ENCODE results near the gene MUS81. TPM values are rescaled to one million over a fixed set of nuclear protein-coding genes. Genes with fewer than 3 reads are reported as not detected.

The MUS81 gene
- total and polyA plus RNA-seq, 2 of the 4 experiments (the other 2 are of a cell fraction) = 23.7 to 47.9 TPM

- Histone ChIP-seq H2AK5ac (ENCODE audit: low read depth, low read length) (no peak overlapping the region), H2BK20ac (ENCODE audit: low read depth, low read length) (no peak overlapping the region), H2BK5ac (ENCODE audit: low read depth, low read length, poor library complexity, severe bottlenecking) (no peak overlapping the region), H4K5ac (ENCODE audit: low read depth, low read length) (no peak overlapping the region), H3K56ac (ENCODE audit: extremely low read depth, insufficient read depth, low read length) (no peak overlapping the region), H2AFZ (replicated peaks; ENCODE audit: low read length, poor library complexity) (peak overlapping the region; percentile 28), H3K27ac (ENCODE audit: insufficient read depth, low read length) (no peak overlapping the region), H3K4me2 (ENCODE audit: low read depth, low read length) (no peak overlapping the region), H3K36me3 (ENCODE audit: control insufficient read depth, insufficient read depth, low read length) (peaks cover 59% of the 10 kb centered on the region), H3K23ac (ENCODE audit: low read depth, low read length) (no peak overlapping the region), H3K9ac (ENCODE audit: low read depth, low read length) (no peak overlapping the region), H4K8ac (ENCODE audit: low read depth in 2 of 2, low read length in 2 of 2) (no peak overlapping the region), H3K4me1 (ENCODE audit: control insufficient read depth, insufficient read depth, low read length) (peaks cover 4% of the 10 kb centered on the region), H3K4ac (ENCODE audit: low read depth, low read length) (no peak overlapping the region), H2BK120ac (ENCODE audit: low read depth, low read length) (no peak overlapping the region), H2AK9ac (replicated peaks; ENCODE audit: low read depth, low read length, poor library complexity) (peak overlapping the region; percentile 7), H3K9me3 (ENCODE audit: control insufficient read depth, insufficient read depth, low read length) (no peaks in the 10 kb centered on the region), H3K18ac (ENCODE audit: low read depth, low read length) (no peak overlapping the region), H3K9me1 (ENCODE audit: insufficient read depth, low read length) (peaks cover 29% of the 10 kb centered on the region), H4K20me1 (ENCODE audit: insufficient read depth, low read length) (peaks cover 70% of the 10 kb centered on the region), H2BK15ac (ENCODE audit: low read depth, low read length) (no peak overlapping the region), H3K79me1 (ENCODE audit: low read depth in 1 of 2, low read length in 2 of 2) (peaks cover 20 to 55% of the 10 kb centered on the region in 2 experiments), H3K14ac (replicated peaks; ENCODE audit: low read depth, low read length) (no peak overlapping the region), H3K4me3 (ENCODE audit: insufficient read depth, low read depth, low read length) (no peak overlapping the region), H4K91ac (ENCODE audit: insufficient read depth, low read depth, low read length) (no peak overlapping the region), H3K27me3 (ENCODE audit: control insufficient read depth, insufficient read depth, low read length) (no peaks in the 10 kb centered on the region)
- intact Hi-C loops (cut with micrococcal nuclease) = no loop called here
- no peak for DNase-seq
- CTCF ChIA-PET = interaction anchor here (0.7 to 1.1 kb wide), 2 partner anchors 15 to 34 kb away, joined by 3 read pairs; no protein-coding TSS in a partner anchor
- 89% methylated on average over 3 of the region's 10 CpGs; no CpG with 5 or more reads in 1 of the 2 experiments for WGBS, 2 experiments (ENCODE audit: extremely low coverage in 2 of 2, insufficient read length in 1 of 2)
- peak; percentile 1; the same call in 1 of the 2 replicates for ATAC-seq (ENCODE audit: low read depth)
- TF ChIP-seq CHD1 (IDR thresholded peaks at IDR 0.05; ENCODE audit: low read depth, low read length) = no peak
- 0 out of 2 replicates have a peak, but pooled peaks have one; percentile 5 for TF ChIP-seq POLR2A (IDR thresholded peaks at IDR 0.05; ENCODE audit: low read depth, low read length)
- TF ChIP-seq SMC3 (IDR thresholded peaks at IDR 0.05; ENCODE audit: low read depth, low read length) = no peak
- TF ChIP-seq MAZ (IDR thresholded peaks at IDR 0.05; ENCODE audit: borderline replicate concordance, low read depth, low read length) = no peak
- TF ChIP-seq CTCF (conservative IDR thresholded peaks at IDR 0.05; ENCODE audit: low read depth, low read length) = no peak
- no peak for TF ChIP-seq MXI1 (IDR thresholded peaks at IDR 0.05; ENCODE audit: borderline replicate concordance, low read depth, low read length)
- in situ Hi-C loops (cut with MboI; ENCODE audit: low sequenced_read_pairs) = no loop called here
- POLR2A ChIA-PET (ENCODE audit: unreplicated experiment) = interaction anchor here (0.5 to 1.0 kb wide), 2 partner anchors 139 to 327 kb away, joined by 3 to 4 read pairs; partner anchors contain the start of gene SCYL1
- BruUV-seq (replicated peaks) = no TSS peak
- dilution Hi-C loops (cut with HindIII; ENCODE audit: low sequenced_read_pairs, unreplicated experiment) = no loop called here
Observed at GRCh38 chr11:65851811-65852507, 8.3 kb upstream of the MUS81 start.

All from IMR-90 (cell line).